ENCODE measurements around the gene MARCHF10.

MARCHF10 gene

GRCh38 chr17:62674363-62674739, 133.8 kb downstream of the MARCHF10 start:
- no peak for DNase-seq

DNA sequence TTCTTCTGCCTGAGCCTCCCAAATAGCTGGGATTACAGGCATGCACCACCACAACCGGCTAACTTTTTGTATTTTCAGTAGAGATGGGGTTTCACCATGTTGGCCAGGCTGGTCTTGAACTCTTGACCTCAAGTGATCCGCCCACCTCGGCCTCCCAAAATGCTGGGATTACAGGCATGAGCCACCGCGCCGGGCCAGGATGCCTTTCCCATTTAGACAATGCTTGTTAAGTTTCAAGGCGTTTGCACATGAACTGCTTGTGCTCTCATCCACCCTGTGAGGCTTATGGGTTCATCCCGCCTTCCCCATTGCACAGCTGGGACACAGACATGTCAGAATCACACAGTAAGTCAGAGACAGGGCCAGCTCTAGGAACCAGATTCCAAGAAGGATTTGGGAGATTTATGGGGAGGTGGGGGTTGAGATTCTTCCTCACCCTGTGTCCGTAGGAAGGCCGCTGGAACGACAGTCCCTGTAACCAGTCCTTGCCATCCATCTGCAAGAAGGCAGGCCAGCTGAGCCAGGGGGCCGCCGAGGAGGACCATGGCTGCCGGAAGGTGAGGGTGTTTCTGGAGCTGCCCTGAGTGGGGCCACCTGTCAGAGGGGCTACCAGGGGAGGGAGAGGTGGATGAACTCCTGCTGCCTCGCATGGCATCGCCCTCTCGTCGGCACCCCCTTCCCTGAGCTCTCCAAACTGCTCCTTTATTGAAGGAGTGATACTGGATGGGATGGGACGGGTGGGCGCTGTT, 134.3 kb downstream of the MARCHF10 start:
- no peak for DNase-seq
- Histone ChIP-seq H3K4me1 (ENCODE audit: control insufficient read depth, insufficient read depth, low read length, poor library complexity, severe bottlenecking) (no peaks in the 10 kb centered on the region), H3K27ac (ENCODE audit: insufficient read depth, low read length, poor library complexity, severe bottlenecking) (no peak overlapping the region), H3K9me3 (ENCODE audit: control insufficient read depth, low read length) (no peaks in the 10 kb centered on the region), H3K36me3 (ENCODE audit: control insufficient read depth, insufficient read depth, low read length) (no peaks in the 10 kb centered on the region), H3K27me3 (replicated peaks; ENCODE audit: control insufficient read depth, insufficient read depth, low read length, poor library complexity, severe bottlenecking) (no peaks in the 10 kb centered on the region), H3K4me3 (ENCODE audit: insufficient read depth, low read depth, low read length, poor library complexity, severe bottlenecking) (no peak overlapping the region)

More at GRCh38 chr17:62674363-62674739, 133.8 kb downstream of the MARCHF10 start:
- H3K4me1 ChIP-seq (ENCODE audit: control insufficient read depth, insufficient read depth, low read length, poor library complexity, severe bottlenecking): no peaks in the 10 kb centered on the region
- no peaks in the 10 kb centered on the region for H3K36me3 ChIP-seq (ENCODE audit: control insufficient read depth, insufficient read depth, low read length)
- H3K4me3 ChIP-seq (ENCODE audit: insufficient read depth, low read depth, low read length, poor library complexity, severe bottlenecking): no peak overlapping the region
- H3K9me3 ChIP-seq (ENCODE audit: control insufficient read depth, low read length): no peaks in the 10 kb centered on the region
- H3K27me3 ChIP-seq (replicated peaks; ENCODE audit: control insufficient read depth, insufficient read depth, low read length, poor library complexity, severe bottlenecking): no peaks in the 10 kb centered on the region
- no peak overlapping the region for H3K27ac ChIP-seq (ENCODE audit: insufficient read depth, low read length, poor library complexity, severe bottlenecking)

DNA sequence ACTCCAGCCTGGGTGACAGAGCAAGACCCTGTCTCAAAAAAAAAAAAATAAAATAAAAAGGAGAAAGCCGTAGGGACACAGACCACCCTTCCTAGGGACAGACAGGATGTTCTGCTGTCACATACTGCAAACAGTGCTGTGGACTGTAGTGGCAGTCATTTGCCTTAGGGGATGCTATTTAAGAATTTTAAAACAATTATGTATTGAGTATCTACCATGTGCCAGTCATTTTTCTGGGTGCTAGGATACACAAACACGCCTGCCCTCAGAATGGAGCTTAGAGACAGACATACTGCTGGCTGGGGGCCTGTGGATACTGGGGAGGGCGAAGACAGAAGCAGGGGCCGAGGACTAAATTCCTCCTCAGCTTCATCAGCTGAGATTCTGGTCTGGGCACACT, 135.2 kb downstream of the MARCHF10 start:
- no peak for DNase-seq
- Histone ChIP-seq H3K4me3 (ENCODE audit: insufficient read depth, low read depth, low read length, poor library complexity, severe bottlenecking) (no peak overlapping the region), H3K27me3 (replicated peaks; ENCODE audit: control insufficient read depth, insufficient read depth, low read length, poor library complexity, severe bottlenecking) (no peaks in the 10 kb centered on the region), H3K4me1 (ENCODE audit: control insufficient read depth, insufficient read depth, low read length, poor library complexity, severe bottlenecking) (no peaks in the 10 kb centered on the region), H3K27ac (ENCODE audit: insufficient read depth, low read length, poor library complexity, severe bottlenecking) (no peak overlapping the region), H3K36me3 (ENCODE audit: control insufficient read depth, insufficient read depth, low read length) (no peaks in the 10 kb centered on the region), H3K9me3 (ENCODE audit: control insufficient read depth, low read length) (no peaks in the 10 kb centered on the region)

- DNase-seq: no peak
- H3K9me3 ChIP-seq (ENCODE audit: control insufficient read depth, low read length): no peaks in the 10 kb centered on the region
- no peaks in the 10 kb centered on the region for H3K36me3 ChIP-seq (ENCODE audit: control insufficient read depth, insufficient read depth, low read length)
- no peak overlapping the region for H3K4me3 ChIP-seq (ENCODE audit: insufficient read depth, low read depth, low read length, poor library complexity, severe bottlenecking)
- no peaks in the 10 kb centered on the region for H3K27me3 ChIP-seq (replicated peaks; ENCODE audit: control insufficient read depth, insufficient read depth, low read length, poor library complexity, severe bottlenecking)
- H3K27ac ChIP-seq (ENCODE audit: insufficient read depth, low read length, poor library complexity, severe bottlenecking): no peak overlapping the region
- H3K4me1 ChIP-seq (ENCODE audit: control insufficient read depth, insufficient read depth, low read length, poor library complexity, severe bottlenecking): no peaks in the 10 kb centered on the region
Observed at GRCh38 chr17:62671553-62671952, 136.6 kb downstream of the MARCHF10 start.

DNA sequence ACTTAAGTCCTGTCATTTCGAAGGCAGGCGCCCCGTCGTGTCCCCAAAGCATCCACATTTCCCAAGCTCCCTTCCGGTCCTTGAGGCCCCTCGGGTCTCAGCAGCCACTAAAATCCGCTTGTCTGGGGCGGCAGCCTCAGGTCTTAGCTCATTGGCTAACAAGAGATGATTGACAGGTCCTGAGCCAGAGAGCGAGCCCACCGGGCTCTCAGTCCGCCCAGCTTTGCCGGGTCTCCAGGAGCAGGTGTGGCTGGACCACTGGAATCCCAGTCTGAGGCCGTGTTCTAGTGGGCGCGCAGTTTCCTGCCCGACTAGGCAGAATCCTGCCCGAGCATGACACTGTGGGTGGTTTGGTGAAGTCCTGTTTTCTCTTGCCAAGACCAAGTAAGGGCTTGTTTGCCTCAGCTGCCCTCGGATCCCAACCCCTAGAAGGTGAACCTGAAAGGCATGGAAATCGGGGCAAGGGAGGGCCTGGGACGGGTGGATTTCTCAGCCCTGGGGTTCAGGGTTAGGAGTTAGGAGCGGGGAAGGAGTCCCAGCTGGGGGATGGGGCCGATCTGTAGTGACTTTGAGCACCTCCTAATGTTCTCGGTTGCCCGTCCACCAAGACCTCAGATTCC, 137.8 kb downstream of the MARCHF10 start:
- no peaks in the 10 kb centered on the region for H3K9me3 ChIP-seq (ENCODE audit: control insufficient read depth, low read length)

DNA sequence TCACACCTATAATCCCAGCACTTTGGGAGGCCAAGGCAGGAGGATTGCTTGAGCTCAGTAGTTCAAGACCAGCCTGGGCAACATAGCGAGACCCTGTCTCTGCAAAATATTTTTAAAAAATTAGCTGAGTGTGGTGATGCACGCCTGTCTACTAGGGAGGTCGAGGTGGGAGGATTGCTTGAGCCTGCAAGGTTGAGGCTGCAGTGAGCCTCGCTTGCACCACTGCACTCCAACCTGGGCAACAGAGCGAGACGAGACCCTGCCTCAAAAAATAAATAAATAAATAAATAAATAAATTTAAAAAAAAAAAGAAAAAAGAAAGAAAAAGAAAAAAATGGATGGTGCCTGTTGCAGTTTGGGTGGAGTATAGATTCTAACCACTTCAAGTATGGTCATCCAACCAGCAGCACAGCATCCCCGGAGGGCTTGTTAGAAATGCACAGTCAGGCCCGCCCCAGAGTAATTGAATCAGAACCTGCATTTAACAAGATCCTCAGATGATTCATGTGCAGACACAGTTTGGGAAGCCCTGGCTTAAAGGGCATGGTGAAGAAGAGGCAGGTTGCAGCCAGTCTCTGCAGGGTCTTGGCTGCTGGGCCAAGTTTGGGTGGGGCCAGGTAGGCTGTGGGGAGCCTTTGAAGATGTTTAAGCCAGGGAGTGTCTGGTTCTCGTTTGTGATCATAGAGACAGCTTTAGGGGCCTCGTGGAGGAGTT, 139.9 kb downstream of the MARCHF10 start:
- Histone ChIP-seq H3K4me3 (ENCODE audit: insufficient read depth, low read depth, low read length, poor library complexity, severe bottlenecking) (no peak overlapping the region), H3K27me3 (replicated peaks; ENCODE audit: control insufficient read depth, insufficient read depth, low read length, poor library complexity, severe bottlenecking) (no peaks in the 10 kb centered on the region), H3K27ac (ENCODE audit: insufficient read depth, low read length, poor library complexity, severe bottlenecking) (no peak overlapping the region), H3K4me1 (ENCODE audit: control insufficient read depth, insufficient read depth, low read length, poor library complexity, severe bottlenecking) (no peaks in the 10 kb centered on the region), H3K9me3 (ENCODE audit: control insufficient read depth, low read length) (no peaks in the 10 kb centered on the region), H3K36me3 (ENCODE audit: control insufficient read depth, insufficient read depth, low read length) (no peaks in the 10 kb centered on the region)
- no peak for DNase-seq

More for the DNA sequence above, 137.8 kb downstream of the MARCHF10 start:
- Histone ChIP-seq H3K27me3 (replicated peaks; ENCODE audit: control insufficient read depth, insufficient read depth, low read length, poor library complexity, severe bottlenecking) (no peaks in the 10 kb centered on the region), H3K27ac (ENCODE audit: insufficient read depth, low read length, poor library complexity, severe bottlenecking) (no peak overlapping the region), H3K4me3 (ENCODE audit: insufficient read depth, low read depth, low read length, poor library complexity, severe bottlenecking) (no peak overlapping the region), H3K36me3 (ENCODE audit: control insufficient read depth, insufficient read depth, low read length) (no peaks in the 10 kb centered on the region), H3K4me1 (ENCODE audit: control insufficient read depth, insufficient read depth, low read length, poor library complexity, severe bottlenecking) (no peaks in the 10 kb centered on the region)
- no peak for DNase-seq

DNA sequence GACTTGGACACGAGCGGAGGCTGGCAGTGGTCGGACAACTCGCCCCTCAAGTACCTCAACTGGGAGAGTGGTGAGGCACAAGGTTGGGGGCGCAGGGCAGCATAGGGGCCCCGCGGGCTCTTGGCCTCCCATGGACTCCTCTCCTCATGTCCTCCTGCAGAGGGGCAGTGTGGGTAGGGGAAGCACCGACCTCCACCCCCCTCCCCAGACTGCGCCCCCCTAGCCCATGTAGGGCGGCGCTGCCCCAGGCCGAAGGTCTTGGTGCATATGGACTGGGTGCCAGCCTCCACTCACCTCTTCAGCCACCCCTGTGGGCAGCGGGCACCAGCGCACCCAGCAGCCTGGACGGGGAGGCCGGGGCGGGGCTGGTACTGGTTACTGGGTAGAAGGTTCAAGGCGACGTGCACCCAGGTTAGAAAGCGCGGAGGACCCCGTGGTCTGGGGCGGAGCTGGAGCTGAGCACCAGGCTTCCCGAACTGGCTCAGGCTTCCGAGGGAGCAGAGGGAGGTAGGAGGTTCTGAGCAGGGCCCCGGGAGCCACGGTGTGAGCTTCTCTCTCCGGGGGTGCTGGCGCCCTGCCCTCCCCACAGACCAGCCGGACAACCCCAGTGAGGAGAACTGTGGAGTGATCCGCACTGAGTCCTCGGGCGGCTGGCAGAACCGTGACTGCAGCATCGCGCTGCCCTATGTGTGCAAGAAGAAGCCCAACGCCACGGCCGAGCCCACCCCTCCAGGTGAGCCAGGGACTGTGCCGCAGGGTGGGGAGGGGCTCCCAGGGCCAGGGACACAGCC, 141.1 kb downstream of the MARCHF10 start:
- H3K36me3 ChIP-seq (ENCODE audit: control insufficient read depth, insufficient read depth, low read length): no peaks in the 10 kb centered on the region
- no peaks in the 10 kb centered on the region for H3K9me3 ChIP-seq (ENCODE audit: control insufficient read depth, low read length)
- DNase-seq: no peak
- H3K27ac ChIP-seq (ENCODE audit: insufficient read depth, low read length, poor library complexity, severe bottlenecking): no peak overlapping the region
- H3K4me3 ChIP-seq (ENCODE audit: insufficient read depth, low read depth, low read length, poor library complexity, severe bottlenecking): no peak overlapping the region
- no peaks in the 10 kb centered on the region for H3K4me1 ChIP-seq (ENCODE audit: control insufficient read depth, insufficient read depth, low read length, poor library complexity, severe bottlenecking)
- H3K27me3 ChIP-seq (replicated peaks; ENCODE audit: control insufficient read depth, insufficient read depth, low read length, poor library complexity, severe bottlenecking): no peaks in the 10 kb centered on the region

DNA sequence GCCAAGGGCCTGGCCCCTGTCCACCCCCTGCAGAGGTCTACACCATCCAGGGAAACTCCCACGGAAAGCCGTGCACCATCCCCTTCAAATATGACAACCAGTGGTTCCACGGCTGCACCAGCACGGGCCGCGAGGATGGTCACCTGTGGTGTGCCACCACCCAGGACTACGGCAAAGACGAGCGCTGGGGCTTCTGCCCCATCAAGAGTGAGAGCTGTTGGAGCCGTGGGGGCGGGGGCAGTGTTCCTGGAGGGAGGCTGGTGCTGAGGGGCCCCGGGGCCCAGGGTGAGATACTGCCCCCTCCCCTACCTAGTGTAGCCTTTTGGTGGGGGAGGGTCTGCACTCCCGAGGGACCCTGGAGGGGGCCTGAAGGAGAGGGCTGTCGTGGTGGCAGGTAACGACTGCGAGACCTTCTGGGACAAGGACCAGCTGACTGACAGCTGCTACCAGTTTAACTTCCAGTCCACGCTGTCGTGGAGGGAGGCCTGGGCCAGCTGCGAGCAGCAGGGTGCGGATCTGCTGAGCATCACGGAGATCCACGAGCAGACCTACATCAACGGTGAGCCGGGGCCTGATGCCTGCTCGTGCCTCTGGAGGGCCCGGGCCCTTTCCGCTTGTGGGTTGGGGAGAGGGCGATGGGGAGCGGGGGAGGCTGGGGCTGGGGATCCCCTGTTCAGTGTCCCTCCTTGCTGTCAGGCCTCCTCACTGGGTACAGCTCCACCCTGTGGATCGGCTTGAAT, 141.9 kb downstream of the MARCHF10 start:
- Histone ChIP-seq H3K27ac (ENCODE audit: insufficient read depth, low read length, poor library complexity, severe bottlenecking) (no peak overlapping the region), H3K36me3 (ENCODE audit: control insufficient read depth, insufficient read depth, low read length) (no peaks in the 10 kb centered on the region), H3K4me3 (ENCODE audit: insufficient read depth, low read depth, low read length, poor library complexity, severe bottlenecking) (no peak overlapping the region), H3K27me3 (replicated peaks; ENCODE audit: control insufficient read depth, insufficient read depth, low read length, poor library complexity, severe bottlenecking) (no peaks in the 10 kb centered on the region), H3K9me3 (ENCODE audit: control insufficient read depth, low read length) (no peaks in the 10 kb centered on the region), H3K4me1 (ENCODE audit: control insufficient read depth, insufficient read depth, low read length, poor library complexity, severe bottlenecking) (no peaks in the 10 kb centered on the region)
- DNase-seq: no peak

- Histone ChIP-seq H3K9me3 (ENCODE audit: control insufficient read depth, low read length) (no peaks in the 10 kb centered on the region), H3K36me3 (ENCODE audit: control insufficient read depth, insufficient read depth, low read length) (no peaks in the 10 kb centered on the region), H3K27ac (ENCODE audit: insufficient read depth, low read length, poor library complexity, severe bottlenecking) (no peak overlapping the region), H3K4me1 (ENCODE audit: control insufficient read depth, insufficient read depth, low read length, poor library complexity, severe bottlenecking) (no peaks in the 10 kb centered on the region), H3K27me3 (replicated peaks; ENCODE audit: control insufficient read depth, insufficient read depth, low read length, poor library complexity, severe bottlenecking) (no peaks in the 10 kb centered on the region), H3K4me3 (ENCODE audit: insufficient read depth, low read depth, low read length, poor library complexity, severe bottlenecking) (no peak overlapping the region)
- no peak for DNase-seq
Observed at GRCh38 chr17:62665599-62665998, 142.5 kb downstream of the MARCHF10 start.

Measured in effector memory CD4-positive, alpha-beta T cell (primary cell).